GM13977 (cell line): ENCODE data around the gene TRRAP.
"Not testable (repeated sequence)": the region's sequence is repeated elsewhere in the genome, so short reads cannot be mapped to it uniquely, and the experiment has no call there.

Source experiments
- DNase-seq: peaks from one replicate; pipeline ENCODE4 v3.0.0; 2012; ENCODE audit warnings: low spot score
- in situ Hi-C: fragments of 300-500 bp; cut with MboI; formaldehyde crosslinking; loops from one replicate; pipeline ENCODE4 v1.12.0; 2022; ENCODE audit warnings: low sequenced_read_pairs, low pct_unique_long_range_greater_than_20kb, mixed read lengths, inconsistent platforms; ENCODE audit not compliant: unreplicated experiment
- TF ChIP-seq, protein P1 (sequence below): IDR thresholded peaks from 2 replicates; pipeline ENCODE4 v1.5.1; 2012; ENCODE audit warnings: mild to moderate bottlenecking, control low read depth; ENCODE audit not compliant: insufficient read depth; ENCODE audit errors: extremely low read depth, missing control alignments

TRRAP gene

DNA sequence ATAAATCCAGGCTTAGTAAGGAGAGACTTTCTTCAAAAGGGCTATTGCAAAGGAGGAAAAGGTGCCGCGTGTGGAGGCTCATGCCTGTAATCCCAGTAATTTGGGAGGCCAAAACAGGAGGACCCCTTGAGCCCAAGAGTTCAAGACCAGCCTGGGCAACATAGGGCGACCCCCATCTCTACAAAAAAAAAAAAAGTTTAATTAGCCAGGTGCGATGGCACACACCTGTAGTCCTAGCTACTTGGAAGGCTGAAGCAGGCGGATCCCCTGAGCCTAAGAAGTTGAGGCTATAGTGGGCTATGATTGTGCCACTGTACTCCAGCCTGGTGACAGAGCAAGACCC, 40.7 kb upstream of the TRRAP start:
- no peak for DNase-seq
- in situ Hi-C loops: loop anchor here (5.0 to 25.0 kb wide), 2 partner anchors 100 to 400 kb away; no protein-coding TSS in a partner anchor
- TF ChIP-seq, protein P1, sequence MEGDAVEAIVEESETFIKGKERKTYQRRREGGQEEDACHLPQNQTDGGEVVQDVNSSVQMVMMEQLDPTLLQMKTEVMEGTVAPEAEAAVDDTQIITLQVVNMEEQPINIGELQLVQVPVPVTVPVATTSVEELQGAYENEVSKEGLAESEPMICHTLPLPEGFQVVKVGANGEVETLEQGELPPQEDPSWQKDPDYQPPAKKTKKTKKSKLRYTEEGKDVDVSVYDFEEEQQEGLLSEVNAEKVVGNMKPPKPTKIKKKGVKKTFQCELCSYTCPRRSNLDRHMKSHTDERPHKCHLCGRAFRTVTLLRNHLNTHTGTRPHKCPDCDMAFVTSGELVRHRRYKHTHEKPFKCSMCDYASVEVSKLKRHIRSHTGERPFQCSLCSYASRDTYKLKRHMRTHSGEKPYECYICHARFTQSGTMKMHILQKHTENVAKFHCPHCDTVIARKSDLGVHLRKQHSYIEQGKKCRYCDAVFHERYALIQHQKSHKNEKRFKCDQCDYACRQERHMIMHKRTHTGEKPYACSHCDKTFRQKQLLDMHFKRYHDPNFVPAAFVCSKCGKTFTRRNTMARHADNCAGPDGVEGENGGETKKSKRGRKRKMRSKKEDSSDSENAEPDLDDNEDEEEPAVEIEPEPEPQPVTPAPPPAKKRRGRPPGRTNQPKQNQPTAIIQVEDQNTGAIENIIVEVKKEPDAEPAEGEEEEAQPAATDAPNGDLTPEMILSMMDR: no peak

GRCh38 chr7:98840096-98840495, 38.2 kb upstream of the TRRAP start:
- in situ Hi-C loops: loop anchor here (25.0 kb wide), 1 partner anchor 103 kb away; no protein-coding TSS in a partner anchor
- TF ChIP-seq, protein P1: no peak
- DNase-seq: no peak

GRCh38 chr7:98840722-98841121, 37.6 kb upstream of the TRRAP start:
- TF ChIP-seq, protein P1: no peak
- in situ Hi-C loops: loop anchor here (25.0 kb wide), 1 partner anchor 103 kb away; no protein-coding TSS in a partner anchor
- DNase-seq: no peak

DNA sequence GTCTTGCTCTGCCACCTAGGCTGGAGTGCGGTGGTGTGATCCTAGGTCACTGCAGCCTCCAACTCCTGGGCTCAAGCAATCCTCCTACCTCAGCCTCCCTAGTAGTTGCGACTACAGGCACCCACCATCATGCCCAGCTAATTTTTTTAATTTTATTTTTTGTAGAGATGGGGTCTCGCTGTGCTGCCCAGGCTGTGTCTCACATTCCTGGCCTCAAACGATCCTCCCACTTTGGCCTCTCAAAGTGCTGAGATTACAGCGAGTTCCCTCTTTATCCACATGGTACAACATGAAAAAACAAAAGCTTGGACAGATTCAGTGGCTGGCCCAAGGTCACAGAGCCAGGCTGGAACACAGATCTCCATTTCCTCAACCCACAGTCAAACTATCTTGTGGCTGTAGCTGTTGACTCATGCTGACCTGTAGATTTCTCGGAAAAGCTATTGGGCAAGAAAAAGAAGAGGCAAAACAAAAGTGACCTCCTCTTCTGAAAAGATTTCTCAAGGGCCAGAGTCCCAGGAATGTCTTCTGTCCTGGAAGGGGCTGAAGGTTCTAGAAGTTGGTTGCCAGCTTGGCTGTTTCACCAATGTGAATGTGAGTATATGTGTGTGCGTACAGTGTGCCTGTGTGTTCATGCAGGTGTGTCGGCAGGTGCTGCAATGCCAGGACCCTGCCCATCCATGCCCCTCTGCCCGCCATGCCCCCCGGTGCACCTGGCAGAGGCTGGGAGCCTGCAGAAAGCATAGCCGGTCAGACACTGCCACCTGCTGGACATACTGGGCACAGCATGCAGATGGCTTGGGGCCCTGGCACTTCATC, 36.9 kb upstream of the TRRAP start:
- TF ChIP-seq, protein P1: peak; percentile 99
- in situ Hi-C loops: loop anchor here (25.0 kb wide), 1 partner anchor 104 kb away; no protein-coding TSS in a partner anchor
- DNase-seq: peak; percentile 80

- DNase-seq: not testable (repeated sequence)
Measured at GRCh38 chr7:98842552-98842951, 35.8 kb upstream of the TRRAP start.

DNA sequence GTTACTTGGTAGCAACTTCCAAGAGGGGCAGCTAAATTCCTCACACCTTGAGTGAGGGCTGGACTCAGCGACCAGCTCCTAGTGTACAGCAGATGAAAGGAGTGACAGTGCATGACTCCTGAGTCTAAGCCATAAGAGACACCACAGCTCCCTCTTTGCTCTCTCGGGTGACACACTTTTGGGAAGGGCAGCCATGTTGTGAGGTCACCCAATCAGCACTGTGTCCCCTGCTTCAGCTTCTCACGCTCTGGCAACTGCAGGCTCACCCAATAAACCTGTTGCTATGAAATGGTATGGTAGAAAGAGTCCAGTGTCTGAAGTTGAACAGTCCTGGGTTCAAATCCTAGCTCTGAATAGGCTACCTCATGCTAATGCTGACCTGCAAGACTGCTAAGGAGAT, 29.4 kb upstream of the TRRAP start:
- TF ChIP-seq, protein P1: no peak
- DNase-seq: no peak
- in situ Hi-C loops: loop anchor here (25.0 kb wide), 1 partner anchor 112 kb away; no protein-coding TSS in a partner anchor

More at GRCh38 chr7:98842552-98842951, 35.8 kb upstream of the TRRAP start:
- in situ Hi-C loops: loop anchor here (25.0 kb wide), 1 partner anchor 105 kb away; no protein-coding TSS in a partner anchor

- no peak for DNase-seq
- TF ChIP-seq, protein P1: no peak
- in situ Hi-C loops: loop anchor here (25.0 kb wide), 1 partner anchor 541 kb away; no protein-coding TSS in a partner anchor
Measured at GRCh38 chr7:98852826-98853225, 25.5 kb upstream of the TRRAP start.
